NCI-H1417 (cell line): ENCODE results near the gene MED13L.
A peak's percentile ranks its signal among the peaks of the same experiment; 100 is the strongest.

Experiments
- DNase-seq, 3 experiments: peaks; one replicate each; lab custom pipeline; 2025; lab: John Stamatoyannopoulos, UW

The MED13L gene

GRCh38 chr12:116278667-116279066 lies 1.2 kb upstream of the MED13L start:
- DNase-seq: no peak

GRCh38 chr12:116278279-116278626 lies 760 bp upstream of the MED13L start:
- DNase-seq: no peak

- peak; percentile 79 to 84 (median 82) for DNase-seq
Measured at GRCh38 chr12:116276652-116277466, 634 bp downstream of the MED13L start.

GRCh38 chr12:116274551-116275375 lies 2.7 kb downstream of the MED13L start:
- peak in 1 of 3 experiments; percentile 21 for DNase-seq

GRCh38 chr12:116273813-116274550 lies 3.5 kb downstream of the MED13L start:
- DNase-seq: no peak

GRCh38 chr12:116267948-116268347 lies 9.5 kb downstream of the MED13L start:
- DNase-seq: no peak

GRCh38 chr12:116266631-116267349 lies 10.7 kb downstream of the MED13L start:
- no peak for DNase-seq

- no peak for DNase-seq
Measured at GRCh38 chr12:116266168-116266601, 11.3 kb downstream of the MED13L start.

GRCh38 chr12:116265351-116266147 lies 11.9 kb downstream of the MED13L start:
- no peak for DNase-seq

- DNase-seq: no peak
Measured at GRCh38 chr12:116264525-116265070, 12.9 kb downstream of the MED13L start.

- DNase-seq: no peak
Measured at GRCh38 chr12:116263844-116264243, 13.6 kb downstream of the MED13L start.

GRCh38 chr12:116263431-116263830 lies 14.1 kb downstream of the MED13L start:
- no peak for DNase-seq

- DNase-seq: no peak
Measured at GRCh38 chr12:116262741-116263140, 14.8 kb downstream of the MED13L start.

- no peak for DNase-seq
Measured at GRCh38 chr12:116261525-116262100, 15.9 kb downstream of the MED13L start.

GRCh38 chr12:116259800-116260577 lies 17.5 kb downstream of the MED13L start:
- no peak for DNase-seq

GRCh38 chr12:116257826-116258225 lies 19.7 kb downstream of the MED13L start:
- no peak for DNase-seq

- DNase-seq: peak in 2 of 3 experiments; percentile 40 to 51
Measured at GRCh38 chr12:116257215-116257614, 20.3 kb downstream of the MED13L start.

GRCh38 chr12:116249938-116250337 lies 27.6 kb downstream of the MED13L start:
- no peak for DNase-seq

- DNase-seq: no peak
Measured at GRCh38 chr12:116248930-116249329, 28.6 kb downstream of the MED13L start.
